CD4-positive, alpha-beta T cell treated with Interleukin-4 for 1 hour (primary cell): ENCODE results near the gene RAB3A.
"Not testable (repeated sequence)": the region's sequence is repeated elsewhere in the genome, so short reads cannot be mapped to it uniquely, and the experiment has no call there.

ENCODE experiments used
- DNase-seq, 2 donors: peaks; one replicate each; pipeline ENCODE4 v3.0.0-alpha.2; 2020 to 2022

Gene RAB3A

GRCh38 chr19:18167975-18168645, 35.7 kb downstream of the RAB3A start:
- peak; percentile 72 to 73 for DNase-seq

GRCh38 chr19:18167011-18167410, 36.8 kb downstream of the RAB3A start:
- DNase-seq: no peak

- DNase-seq: no peak
Observed at GRCh38 chr19:18165794-18166544, 37.9 kb downstream of the RAB3A start.

- no peak for DNase-seq
Observed at GRCh38 chr19:18164072-18164471, 39.8 kb downstream of the RAB3A start.

- no peak for DNase-seq
Observed at GRCh38 chr19:18161636-18162002, 42.2 kb downstream of the RAB3A start.

GRCh38 chr19:18160971-18161635, 42.7 kb downstream of the RAB3A start:
- DNase-seq: peak; percentile 75 to 82

- no peak for DNase-seq
Observed at GRCh38 chr19:18160493-18160970, 43.3 kb downstream of the RAB3A start.

- DNase-seq: no peak
Observed at GRCh38 chr19:18159810-18160209, 44.0 kb downstream of the RAB3A start.

GRCh38 chr19:18159059-18159616, 44.7 kb downstream of the RAB3A start:
- DNase-seq: not testable (repeated sequence)

- no peak for DNase-seq
Observed at GRCh38 chr19:18158467-18158866, 45.4 kb downstream of the RAB3A start.

- no peak for DNase-seq
Observed at GRCh38 chr19:18157465-18158063, 46.3 kb downstream of the RAB3A start.

- DNase-seq: no peak
Observed at GRCh38 chr19:18156841-18157464, 46.9 kb downstream of the RAB3A start.

GRCh38 chr19:18156268-18156667, 47.6 kb downstream of the RAB3A start:
- DNase-seq: no peak

- DNase-seq: no peak
Observed at GRCh38 chr19:18155095-18156087, 48.5 kb downstream of the RAB3A start.

GRCh38 chr19:18153556-18154134, 50.2 kb downstream of the RAB3A start:
- no peak for DNase-seq

- peak; percentile 99 for DNase-seq
Observed at GRCh38 chr19:18152817-18153555, 50.9 kb downstream of the RAB3A start, which contains the start of gene PIK3R2. TSS of gene PIK3R2 (plus strand) at chr19:18153163. CDS start at chr19:18155880, 2,717 bp downstream.

- peak; percentile 98 to 99 for DNase-seq
Observed at GRCh38 chr19:18152442-18152816, 51.4 kb downstream of the RAB3A start.

GRCh38 chr19:18150776-18151624, 52.8 kb downstream of the RAB3A start:
- DNase-seq: no peak

GRCh38 chr19:18149596-18149975, 54.3 kb downstream of the RAB3A start:
- no peak for DNase-seq
